Measurements from ENCODE around the gene NEFH. TPM values are rescaled to one million over a fixed set of nuclear protein-coding genes. Genes with fewer than 3 reads are reported as not detected.

Gene NEFH
- total RNA-seq, 1 experiment from 2014 or later, result 5.7 TPM

GRCh38 chr22:29457730-29458129 is 22.3 kb upstream of the NEFH start:
- Histone ChIP-seq H3K4me2 (ENCODE audit: insufficient read depth, insufficient read length, low read length) (no peak overlapping the region), H3K9me3 (ENCODE audit: control insufficient read depth, low read depth, low read length) (no peaks in the 10 kb centered on the region), H3K14ac (ENCODE audit: insufficient read depth, low read length) (no peak overlapping the region), H2BK5ac (ENCODE audit: insufficient read length, low read length) (no peak overlapping the region), H3K27me3 (ENCODE audit: insufficient read depth, low read length) (no peaks in the 10 kb centered on the region), H3T11ph (ENCODE audit: low read length) (no peak overlapping the region), H3K9ac (ENCODE audit: extremely low read depth, insufficient read length, low read length) (no peak overlapping the region), H3K23ac (ENCODE audit: insufficient read length, low read depth, low read length) (no peak overlapping the region), H2BK120ac (ENCODE audit: low read depth, low read length, poor library complexity, severe bottlenecking) (no peak overlapping the region), H4K91ac (ENCODE audit: insufficient read length, low read depth, low read length) (no peak overlapping the region), H4K20me1 (ENCODE audit: control insufficient read depth, insufficient read depth, insufficient read length) (no peaks in the 10 kb centered on the region), H2BK15ac (ENCODE audit: low read depth, low read length) (no peak overlapping the region), H4K5ac (ENCODE audit: insufficient read length, low read depth, low read length) (no peak overlapping the region), H2AK5ac (ENCODE audit: insufficient read length, low read length) (no peak overlapping the region), H3K79me1 (ENCODE audit: insufficient read depth, low read depth, low read length, poor library complexity, severe bottlenecking) (no peaks in the 10 kb centered on the region), H2BK12ac (ENCODE audit: insufficient read length, low read depth, low read length) (no peak overlapping the region), H3K23me2 (ENCODE audit: insufficient read length, low read depth, low read length, poor library complexity, severe bottlenecking) (no peaks in the 10 kb centered on the region), H3K79me2 (ENCODE audit: insufficient read depth, low read length) (no peaks in the 10 kb centered on the region), H3K56ac (ENCODE audit: insufficient read length, low read depth, low read length) (no peak overlapping the region), H3K4ac (ENCODE audit: low read depth, low read length) (no peak overlapping the region), H3K27ac (ENCODE audit: insufficient read length, low read depth, low read length) (no peak overlapping the region), H2BK20ac (ENCODE audit: low read depth, low read length, poor library complexity, severe bottlenecking) (no peak overlapping the region), H3K18ac (ENCODE audit: insufficient read length, low read depth, low read length) (no peak overlapping the region), H4K8ac (replicated peaks; ENCODE audit: insufficient read length, low read depth, low read length) (no peak overlapping the region), H3K4me1 (ENCODE audit: insufficient read depth, low read length) (no peaks in the 10 kb centered on the region; the same call in 1 of the 2 replicates), H2AFZ (ENCODE audit: low read length) (no peak overlapping the region)
- H3K4me1 Mint-ChIP-seq, result peaks cover 3 to 16% of the 10 kb centered on the region in 2 experiments; a peak in 3 of 4 replicates
- WGBS (ENCODE audit: extremely low coverage, insufficient read length, low lambda C conversion rate), result no CpG with 5 or more reads among the region's 4 CpGs
- H3K9me3 Mint-ChIP-seq, result no peaks in the 10 kb centered on the region
- no peaks in the 10 kb centered on the region for H3K36me3 Mint-ChIP-seq (ENCODE audit: insufficient read depth in 1 of 3, low read depth in 3 of 3)
- peak; percentile 84 for DNase-seq
- peak overlapping the region in 2 of 3 experiments; percentile 89 to 90; a peak in 3 of 7 replicates for H3K27ac Mint-ChIP-seq
- H3K4me3 Mint-ChIP-seq, result no peak overlapping the region
- TF ChIP-seq, protein P1, sequence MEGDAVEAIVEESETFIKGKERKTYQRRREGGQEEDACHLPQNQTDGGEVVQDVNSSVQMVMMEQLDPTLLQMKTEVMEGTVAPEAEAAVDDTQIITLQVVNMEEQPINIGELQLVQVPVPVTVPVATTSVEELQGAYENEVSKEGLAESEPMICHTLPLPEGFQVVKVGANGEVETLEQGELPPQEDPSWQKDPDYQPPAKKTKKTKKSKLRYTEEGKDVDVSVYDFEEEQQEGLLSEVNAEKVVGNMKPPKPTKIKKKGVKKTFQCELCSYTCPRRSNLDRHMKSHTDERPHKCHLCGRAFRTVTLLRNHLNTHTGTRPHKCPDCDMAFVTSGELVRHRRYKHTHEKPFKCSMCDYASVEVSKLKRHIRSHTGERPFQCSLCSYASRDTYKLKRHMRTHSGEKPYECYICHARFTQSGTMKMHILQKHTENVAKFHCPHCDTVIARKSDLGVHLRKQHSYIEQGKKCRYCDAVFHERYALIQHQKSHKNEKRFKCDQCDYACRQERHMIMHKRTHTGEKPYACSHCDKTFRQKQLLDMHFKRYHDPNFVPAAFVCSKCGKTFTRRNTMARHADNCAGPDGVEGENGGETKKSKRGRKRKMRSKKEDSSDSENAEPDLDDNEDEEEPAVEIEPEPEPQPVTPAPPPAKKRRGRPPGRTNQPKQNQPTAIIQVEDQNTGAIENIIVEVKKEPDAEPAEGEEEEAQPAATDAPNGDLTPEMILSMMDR (conservative IDR thresholded peaks at IDR 0.05), result no peak
- H3K27me3 Mint-ChIP-seq (ENCODE audit: low read depth), result no peaks in the 10 kb centered on the region
